ENCODE data around the gene ALOX12B.
A peak's percentile ranks its signal among the peaks of the same experiment; 100 is the strongest.
"Not testable (repeated sequence)": the region's sequence is repeated elsewhere in the genome, so short reads cannot be mapped to it uniquely, and the experiment has no call there.

ALOX12B gene

DNA sequence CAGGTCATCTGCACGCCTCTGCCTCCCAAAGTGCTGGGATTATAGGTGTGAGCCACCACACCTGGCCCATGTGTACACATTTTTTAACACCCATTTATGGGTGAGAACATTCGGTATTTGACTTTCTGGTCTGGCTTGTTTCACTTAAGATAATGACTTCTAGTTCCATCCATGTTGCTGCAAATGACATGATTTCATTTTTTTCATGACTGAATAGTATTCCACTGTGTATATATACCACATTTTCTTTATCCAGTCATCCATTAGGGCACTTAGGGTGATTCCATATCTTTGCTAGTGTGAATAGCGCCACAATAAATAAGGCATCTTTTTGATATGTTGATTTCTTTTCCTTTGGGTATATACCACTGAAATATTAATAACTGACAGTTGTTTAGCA is 5.6 kb downstream of the ALOX12B start:
- no peak for DNase-seq

DNA sequence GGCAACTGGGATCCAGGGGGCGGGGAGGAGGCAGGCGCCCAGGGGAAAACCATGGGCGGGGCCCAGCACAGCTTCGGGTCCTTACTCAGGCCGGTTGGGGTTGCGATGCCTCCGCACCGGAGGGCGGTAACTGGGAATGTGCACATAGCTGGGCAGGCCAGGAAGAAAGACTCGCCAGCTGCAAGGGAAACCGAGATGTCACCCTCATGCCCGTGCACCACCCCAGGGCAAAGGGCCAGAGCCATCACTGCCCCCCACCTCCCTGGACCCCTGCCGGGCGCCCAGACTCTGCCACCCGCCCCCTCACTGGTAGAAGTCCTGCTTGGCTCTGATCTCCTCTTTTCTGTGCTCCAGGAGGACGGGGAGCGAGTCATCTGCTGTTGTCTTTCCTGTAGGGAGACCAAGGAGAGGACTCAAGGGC is 6.7 kb downstream of the ALOX12B start:
- no peak for DNase-seq

DNA sequence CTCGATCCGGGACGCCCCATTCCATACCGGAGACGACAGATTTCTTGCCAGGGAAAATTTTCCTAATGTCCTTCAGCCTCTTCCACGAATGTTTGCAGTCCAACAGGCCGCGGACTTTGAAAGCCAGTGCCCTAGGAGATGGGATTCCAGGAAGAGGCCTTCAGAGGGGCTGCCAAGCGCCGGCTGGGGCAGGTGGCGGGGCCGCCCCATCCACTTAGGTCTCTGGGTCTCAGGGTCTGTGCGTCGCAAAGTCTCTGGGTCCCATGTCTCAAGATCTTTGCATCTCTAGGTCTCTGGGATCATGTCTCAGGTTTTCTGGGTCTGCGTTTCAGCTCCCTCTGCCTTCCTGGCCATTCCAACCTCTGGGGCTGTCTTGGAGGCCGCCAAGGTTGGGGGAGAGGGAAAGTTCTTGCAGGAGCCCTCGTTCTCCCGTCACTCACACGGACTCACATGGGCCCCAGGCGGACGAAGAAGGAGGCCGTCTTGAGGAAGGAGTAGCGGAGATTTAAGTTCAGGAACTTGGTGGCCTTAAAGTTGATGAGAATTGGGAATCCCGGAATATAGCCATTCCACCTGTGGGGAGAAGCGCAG is 7.2 kb downstream of the ALOX12B start:
- DNase-seq: no peak

DNA sequence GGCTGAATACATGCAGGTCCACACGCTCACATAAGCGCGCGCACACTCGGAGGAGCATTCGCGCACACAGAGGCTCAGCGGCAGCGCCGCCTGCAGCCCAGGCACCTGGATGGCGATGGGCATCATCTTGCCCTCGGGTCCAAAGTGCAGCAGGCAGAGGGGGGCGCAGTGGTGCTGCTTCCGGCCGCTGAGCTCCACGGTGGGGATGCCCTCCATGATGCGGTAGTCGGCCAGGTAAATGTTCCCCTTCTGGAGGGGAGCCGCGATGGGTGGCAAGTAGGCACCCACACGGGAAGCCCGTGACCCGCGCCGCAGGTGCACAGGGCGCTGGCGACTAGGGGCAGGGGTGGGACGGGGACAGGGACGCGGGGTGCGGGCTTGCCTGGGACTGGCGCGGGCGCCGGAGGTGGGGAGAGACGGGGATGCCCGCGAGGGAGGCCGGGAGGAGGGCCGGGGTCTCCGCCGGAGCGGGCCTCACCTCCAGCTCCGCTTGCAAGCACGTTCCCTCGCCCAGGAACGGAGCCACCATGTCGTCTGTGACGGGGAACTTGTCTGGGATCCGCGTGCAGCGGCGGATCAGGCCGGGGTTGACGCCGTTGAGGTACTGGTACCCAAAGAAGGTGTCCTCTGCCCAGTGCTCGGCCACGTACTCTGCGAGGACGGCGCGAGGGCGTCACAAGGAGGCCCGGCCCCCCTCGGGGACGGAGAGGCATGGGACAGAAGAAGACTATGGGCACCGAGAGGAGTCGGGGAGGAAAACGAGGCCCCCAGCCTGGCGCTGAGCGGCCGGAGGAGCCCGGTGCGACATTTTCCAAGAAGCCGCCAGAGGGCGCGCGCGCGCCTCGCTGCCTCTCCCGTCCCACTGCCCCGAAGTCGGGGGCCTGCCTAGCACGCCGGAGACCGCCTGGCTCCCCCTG is 8.0 kb downstream of the ALOX12B start:
- DNase-seq: peak; percentile 48 to 74 (median 60)

DNA sequence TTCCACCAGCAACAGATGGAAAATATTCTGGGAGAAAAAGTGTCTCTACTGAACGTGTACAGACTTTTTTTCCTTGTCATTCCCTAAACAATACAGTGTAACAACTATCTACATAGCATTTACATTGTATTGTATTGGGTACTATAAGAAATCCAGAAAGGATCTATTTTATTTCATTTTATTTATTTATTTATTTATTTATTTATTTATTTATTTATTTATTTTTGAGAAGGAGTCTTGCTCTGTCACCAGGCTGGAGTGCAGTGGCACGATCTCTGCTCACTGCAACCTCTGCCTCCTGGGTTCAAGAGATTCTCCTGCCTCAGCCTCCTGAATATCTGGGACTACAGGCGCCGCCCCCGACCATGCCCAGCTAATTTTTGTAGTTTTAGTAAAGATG is 9.6 kb downstream of the ALOX12B start:
- DNase-seq: not testable (repeated sequence)

DNA sequence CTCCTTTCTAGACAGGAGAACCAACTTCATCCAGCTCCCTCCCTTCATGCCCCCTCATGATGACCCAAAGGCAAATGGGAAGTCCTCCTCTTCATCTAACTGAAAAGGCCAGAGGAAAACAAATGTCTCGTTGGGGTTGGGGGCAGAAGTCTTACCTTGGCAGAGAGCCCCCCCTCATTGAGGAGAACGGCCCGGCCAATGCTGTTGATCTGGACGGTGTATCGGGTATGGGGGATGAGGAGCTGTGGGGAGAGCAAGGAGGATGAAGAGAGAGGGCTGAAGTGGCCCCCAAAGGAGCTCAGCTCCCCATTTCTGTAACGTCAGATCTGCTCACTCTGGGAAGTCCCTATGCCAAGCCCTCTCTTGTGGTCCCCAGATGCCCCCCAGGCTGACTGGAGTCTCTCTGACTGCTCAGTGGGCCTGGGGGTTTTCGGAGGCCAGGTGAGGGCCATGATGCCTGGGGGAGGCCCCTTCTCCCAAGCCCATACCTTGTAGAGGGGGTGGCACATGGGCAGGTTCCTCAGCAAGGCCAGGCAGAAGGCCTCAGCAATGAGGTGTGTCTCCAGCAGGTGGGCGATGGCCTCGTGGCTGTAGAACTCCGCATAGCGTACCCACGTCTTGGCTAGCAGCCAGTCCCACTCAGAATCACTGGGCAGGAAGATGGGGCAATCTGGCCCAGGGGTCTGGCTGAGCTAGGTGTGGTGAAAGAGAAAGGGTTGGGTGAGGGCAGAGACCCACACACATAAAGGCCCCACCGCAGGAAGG is 10.8 kb downstream of the ALOX12B start:
- no peak for DNase-seq

DNA sequence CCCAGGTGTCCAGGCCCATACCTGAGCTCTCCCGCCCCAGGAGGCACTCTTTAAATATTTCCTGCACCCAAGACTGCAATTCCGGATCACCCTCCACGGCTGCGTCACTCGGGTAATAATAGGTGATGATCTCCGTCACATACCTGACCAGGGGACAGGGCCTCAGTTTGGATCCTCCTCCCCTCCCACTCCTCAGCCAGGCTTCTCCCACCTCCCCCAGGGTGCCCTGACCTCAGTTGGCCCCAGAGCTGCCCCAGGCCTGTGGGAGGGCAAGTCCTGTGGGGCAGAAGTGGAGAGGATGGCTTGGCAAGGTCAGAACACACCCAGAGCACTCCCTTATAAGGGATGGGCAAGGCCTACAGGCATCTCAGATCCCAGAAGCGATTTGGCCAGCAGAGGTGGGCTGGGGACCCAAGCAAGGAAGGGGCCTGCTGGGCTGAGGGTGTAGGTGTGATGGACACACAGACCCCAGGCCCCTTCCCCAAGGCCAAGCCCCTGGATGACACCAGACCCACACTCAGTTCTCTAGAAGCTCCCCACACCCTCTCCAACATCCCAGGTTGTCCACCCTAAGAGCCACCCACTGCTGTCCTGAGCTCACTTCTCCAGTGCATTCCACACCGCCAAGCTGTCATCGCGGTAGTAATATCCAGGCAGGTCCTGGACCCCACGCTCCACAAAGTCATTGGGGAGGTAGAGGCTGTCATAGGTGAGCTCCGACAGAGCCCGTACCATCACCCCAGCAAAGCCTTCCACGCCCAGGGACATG is 11.8 kb downstream of the ALOX12B start:
- no peak for DNase-seq

DNA sequence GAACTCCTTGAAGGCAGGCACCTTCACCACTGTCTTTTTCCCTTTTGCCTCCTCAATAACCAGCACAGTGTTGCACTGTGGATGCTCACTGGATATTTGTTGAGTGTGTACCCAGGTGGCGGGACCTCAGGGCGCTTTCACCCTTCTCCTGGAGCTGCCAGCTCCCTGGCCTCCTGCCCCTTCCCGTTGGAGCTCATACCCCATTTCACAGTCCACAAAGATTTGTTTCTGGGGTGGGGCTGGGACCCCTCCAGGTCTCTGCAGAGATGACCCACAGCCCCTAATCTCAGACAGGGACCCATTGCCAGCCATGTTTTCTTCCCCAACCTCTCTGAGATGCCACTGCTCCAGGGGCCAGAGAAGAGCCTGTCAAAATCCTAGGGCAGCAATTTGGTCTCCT is 12.4 kb downstream of the ALOX12B start:
- no peak for DNase-seq

DNA sequence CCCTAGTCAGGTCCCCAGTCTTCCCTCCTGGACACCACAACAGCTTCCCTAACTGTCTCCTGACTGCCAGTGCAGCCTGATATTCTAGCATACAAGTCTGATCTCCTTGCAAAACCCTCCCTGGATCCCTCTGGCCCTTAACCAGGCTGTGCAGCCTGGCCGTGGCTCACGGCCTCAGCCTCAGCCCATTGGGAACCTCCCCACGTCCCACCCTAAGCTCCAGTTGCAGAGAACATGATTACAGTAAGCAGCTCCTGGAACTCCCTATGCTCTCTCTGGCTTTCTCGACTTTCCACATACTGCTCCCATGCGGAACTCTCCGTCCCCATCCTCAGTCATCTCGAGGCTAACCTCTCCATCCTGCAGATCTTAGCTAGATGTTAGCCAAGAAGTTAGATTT is 13.0 kb downstream of the ALOX12B start:
- DNase-seq: no peak

DNA sequence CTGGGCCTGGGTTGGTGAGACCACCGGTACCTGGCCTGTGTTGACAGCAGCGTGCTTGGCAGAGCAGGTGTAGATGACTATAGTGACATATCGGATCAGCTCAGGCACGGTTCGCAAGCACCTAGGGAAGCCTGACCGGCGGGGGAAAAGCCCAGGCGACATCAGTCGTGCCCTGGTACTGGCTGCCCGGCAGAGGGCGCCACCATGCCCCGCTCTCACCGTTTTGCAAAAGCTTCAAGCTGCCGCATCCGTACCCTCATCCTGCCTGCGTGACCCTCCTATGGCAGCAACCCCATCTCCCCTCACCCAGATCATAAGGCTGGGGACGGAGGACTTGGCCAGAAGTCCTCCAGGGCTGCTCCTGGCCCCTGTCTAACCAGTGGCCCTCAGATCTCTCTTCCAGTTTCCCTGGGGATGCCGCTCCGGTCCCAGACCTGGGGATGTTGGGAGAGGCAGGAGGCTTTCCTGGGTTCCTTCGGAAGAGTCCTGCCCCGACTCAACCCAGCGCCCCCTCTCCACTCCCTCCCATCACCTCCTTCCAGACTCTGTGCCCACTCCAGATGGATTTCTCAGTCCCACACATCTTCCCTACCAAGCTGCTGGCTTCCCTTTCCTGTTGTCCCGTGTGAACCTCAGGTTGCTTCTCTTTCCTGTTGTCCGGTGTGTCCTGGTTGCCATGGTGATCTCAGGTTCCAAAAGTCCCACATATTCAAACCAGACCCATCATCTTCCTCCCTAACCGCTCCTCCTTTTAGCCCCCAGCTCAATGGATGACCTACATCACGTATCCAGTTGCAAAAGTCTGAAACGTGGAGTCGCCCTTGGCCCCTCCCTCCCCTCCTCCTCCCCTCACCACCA is 13.7 kb downstream of the ALOX12B start:
- DNase-seq: peak; percentile 70 to 82 (median 76)

DNA sequence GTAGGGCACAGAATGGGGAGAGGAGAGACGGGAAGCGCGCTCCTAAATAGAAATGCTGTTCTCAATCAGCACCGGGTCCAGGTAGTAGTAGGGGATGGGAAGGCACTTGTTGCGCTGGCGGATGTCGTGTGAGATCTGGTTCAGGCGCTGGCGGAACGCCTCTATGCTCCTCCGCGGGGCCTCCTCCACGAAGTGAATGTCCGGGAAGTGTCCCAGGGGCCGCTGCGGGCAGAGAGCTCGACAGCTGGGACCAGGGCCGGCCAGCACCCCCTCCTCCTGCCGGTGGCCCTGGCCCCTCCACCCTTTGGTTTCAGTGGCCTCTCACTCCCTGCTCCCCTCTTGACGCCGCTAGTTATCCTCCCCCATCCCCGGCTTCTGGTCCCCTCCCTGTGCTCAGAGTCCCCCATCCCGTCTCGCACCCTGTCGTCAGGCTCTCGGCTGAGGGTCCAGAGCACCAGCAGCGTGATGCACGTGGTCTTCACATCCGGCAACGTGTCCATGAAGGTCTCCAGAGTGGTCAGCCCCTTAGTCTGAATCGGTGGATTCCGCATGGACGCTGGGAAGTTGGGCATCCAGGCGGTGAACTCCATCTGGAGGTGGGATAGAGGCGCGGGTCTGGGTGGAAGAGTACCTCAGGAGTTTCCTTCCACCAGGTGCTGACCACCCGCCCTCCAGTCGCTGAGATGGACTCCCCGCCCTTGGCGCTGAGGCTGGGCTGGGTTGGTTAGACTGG is 14.6 kb downstream of the ALOX12B start:
- DNase-seq: peak in 2 of 4 experiments; percentile 21

DNA sequence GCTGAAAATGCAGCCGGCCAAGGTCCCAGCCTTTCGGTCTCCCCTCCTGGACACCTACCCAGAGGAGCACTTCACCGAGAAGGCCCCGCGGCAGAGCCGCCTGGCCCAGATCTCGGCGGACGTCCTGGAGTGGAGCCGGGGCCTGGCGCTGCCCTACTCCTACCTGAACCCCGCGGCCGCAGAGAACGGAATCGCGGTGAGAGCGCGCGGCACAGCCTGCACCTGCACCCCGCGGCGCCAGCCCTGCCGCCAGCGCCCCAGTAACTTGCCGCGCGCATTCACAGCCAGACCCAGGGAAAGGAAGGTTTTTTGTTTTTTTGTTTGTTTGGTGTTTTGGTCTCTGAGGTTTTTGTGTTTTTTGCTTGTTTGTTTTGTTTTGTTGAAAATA is 15.2 kb downstream of the ALOX12B start:
- DNase-seq: no peak

DNA sequence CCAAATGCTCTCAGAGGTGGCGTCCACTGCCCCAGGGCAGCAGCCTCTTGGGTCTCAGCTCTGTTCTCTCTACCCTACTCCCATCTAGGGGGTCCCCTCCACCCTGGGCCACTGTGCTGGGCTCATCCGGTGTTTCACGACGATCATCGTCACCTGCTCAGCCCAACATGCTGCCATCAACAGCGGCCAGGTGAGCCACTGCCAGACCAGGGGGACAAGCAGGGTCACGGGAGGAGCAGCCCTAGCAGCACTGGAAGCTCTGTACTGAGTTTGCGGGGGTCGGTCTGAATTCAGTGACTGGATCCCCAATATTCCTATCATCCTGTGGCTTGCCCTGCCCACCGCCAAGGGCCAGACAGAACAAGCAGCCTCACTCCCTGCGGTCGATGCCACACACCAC is 16.0 kb downstream of the ALOX12B start:
- no peak for DNase-seq

DNA sequence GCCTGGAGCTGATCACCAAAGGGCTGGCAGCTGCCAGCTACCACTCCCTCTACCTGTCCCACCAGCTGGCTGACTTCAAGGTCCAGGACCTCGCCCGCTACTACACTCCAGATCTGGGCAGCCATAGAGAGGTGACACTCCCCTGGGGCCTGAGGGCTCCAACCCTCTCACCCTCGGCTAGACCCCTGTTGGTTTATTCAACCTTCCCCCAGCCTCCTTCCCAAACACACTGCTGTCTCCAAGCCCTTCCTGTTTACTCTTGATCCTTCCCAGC is 18.0 kb downstream of the ALOX12B start:
- no peak for DNase-seq

DNA sequence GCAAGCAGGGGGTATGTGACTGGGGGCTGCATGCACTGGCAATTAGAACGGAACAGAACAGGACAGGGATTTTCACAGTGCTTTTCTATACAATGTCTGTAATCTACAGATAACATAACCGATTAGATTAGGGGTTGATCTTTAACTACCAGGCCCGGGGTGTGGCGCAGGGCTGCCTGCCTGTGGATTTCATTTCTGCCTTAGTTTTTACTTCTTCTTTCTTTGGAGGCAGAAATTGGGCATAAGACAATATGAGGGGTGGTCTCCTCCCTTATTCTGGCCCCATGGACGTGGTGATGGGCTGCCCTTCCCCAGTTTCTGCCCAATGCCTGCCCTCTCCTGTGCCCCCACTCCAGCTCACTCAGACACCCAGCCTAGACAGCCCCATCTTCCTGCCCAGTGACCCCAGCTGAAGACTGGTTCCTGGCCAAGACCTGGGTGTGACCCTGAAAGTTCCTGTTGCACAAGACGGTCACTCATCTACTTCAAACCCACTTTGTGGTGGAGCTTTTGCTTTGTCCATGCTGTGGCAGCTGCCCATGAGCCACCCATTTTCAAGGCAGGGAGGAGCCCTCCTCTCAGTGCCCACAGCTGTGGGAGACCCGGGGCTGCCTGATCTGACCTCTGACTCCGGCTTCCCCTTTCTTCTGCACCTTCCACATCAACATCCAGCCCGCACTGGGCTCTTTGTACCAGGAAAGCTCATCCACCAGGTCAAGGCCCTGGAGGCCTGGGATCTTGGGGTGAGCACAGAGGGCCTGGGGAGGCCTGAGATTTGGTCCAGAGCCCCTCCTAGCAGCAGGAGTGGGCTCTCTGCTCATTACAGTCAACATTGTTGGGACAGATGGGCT is 18.6 kb downstream of the ALOX12B start:
- no peak for DNase-seq

DNA sequence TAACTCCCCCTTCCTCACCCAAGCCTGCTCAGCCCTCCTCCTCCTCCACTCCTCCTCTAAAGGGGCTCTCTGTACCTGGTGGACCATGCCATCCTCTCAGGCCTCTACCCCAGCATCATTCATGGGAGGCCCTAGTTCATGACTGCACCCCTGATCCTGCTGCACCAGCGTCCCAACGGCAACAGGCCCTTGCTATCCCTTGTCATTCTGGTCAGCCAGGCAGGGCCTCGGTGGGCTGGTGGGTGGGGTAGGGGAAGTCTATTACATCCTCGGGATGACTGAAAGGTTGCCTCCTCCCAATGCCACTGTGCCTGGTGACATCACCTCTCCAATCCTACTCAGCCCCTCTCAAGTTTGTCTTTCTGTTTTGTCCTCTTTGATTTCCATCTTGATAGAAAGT is 19.7 kb downstream of the ALOX12B start:
- DNase-seq: no peak

DNA sequence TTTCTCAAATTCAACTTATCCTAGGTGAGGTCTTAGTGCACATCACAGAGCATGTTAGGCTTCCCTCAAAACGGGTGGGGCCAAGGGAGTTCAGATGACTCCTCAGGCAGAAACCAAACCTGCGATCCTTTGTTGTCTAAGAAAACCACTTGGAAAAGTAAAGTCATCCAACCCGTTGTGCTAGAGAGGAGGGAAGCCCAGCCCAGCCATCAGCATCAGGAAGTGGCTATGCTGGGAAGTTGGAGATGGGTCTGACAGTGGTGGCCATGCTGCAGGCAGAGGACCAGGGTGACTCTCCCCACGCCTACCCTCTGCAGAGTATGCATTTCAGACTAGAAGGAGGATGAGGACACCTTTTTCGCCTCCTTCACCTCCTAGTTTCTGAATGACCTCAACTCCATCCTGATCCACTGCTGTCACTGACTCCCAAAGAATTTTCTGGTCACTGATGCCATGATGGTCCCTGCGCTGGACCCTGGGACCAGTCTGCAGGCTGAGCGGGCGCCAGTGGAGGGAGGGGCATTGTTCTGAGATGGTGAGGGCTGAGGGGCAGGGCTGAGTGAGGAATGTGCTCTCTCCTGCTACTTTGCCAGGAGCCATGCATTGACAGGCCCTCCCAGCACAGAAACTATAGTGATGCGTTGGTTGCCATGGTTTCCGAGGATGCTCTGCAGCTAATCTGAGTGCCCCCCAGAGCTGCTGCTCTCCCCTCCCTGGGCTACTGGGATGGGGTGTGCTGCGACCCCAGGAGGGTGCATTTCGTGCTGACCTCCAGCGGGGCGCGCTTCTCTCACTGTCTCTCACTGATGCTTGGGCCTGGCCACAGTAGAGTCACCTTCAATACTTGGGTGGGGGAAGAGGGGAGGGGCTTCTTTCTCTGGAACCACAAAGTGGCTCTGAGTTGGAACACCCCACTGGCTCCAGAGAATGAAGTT is 20.4 kb downstream of the ALOX12B start:
- no peak for DNase-seq

DNA sequence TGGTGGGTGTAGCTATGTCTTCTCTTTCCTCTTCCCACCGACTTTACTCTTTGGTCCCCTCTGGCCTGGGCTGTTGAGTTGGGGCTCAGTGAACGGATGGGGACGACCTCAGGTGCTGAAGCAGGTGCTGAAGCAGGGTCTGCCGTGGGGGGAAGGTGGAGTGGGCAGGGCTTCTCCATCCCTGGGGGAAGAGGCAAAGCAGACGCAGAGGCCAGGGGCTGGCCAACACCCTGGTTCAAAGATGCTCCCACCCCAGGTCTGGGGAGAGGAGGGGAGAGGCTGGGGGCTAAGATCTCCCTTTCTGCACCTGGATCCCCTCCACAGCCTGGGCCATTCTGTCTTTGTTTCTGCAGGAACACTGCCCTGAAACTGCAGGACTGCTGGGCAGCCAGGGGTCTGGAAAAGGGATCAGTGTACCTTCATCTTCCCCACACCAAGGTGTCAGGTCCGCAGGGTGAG is 22.9 kb downstream of the ALOX12B start:
- DNase-seq: no peak

Data from activated naive CD4-positive, alpha-beta T cell (primary cell).